Measurements from ENCODE around the gene KCNQ5.

Gene KCNQ5

DNA sequence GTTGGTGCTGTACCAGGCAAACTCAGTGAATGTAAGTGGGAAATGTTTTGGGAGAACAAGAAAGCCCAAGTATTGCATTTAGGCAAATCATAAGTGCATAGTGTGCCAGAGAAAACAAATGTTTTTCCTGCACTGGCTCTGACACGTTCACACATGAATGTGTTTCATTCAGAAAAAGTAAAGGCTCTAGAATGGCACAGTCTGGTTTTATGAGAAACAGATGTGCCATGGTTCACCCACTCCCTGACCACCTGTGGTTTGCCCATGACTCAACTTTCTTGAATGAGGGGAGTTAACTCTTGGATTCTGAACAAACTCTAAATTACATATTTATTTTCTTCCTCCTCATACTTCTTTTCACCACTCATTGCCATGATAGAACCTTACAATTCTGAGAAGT, 126.9 kb downstream of the KCNQ5 start:
- no peak for DNase-seq

DNA sequence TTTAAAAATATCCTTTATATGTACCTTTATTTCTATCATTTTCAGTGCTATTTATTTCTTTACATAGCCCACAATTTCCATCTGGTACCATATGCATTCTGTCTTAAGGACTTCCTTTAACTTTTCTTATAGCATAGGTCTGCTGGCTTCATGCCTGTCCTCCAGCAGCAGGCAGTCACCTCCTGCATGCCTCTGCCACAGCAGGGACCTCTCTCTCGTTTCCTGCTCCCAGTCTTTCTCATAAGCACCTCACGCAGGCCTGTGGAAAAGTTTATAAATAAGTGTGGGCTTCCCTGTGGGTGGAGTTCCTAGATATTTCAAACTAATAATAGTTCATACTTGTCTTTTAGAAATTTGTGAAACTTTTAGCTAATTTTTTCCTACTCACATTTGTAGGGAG, 133.9 kb downstream of the KCNQ5 start:
- no peak for DNase-seq

DNA sequence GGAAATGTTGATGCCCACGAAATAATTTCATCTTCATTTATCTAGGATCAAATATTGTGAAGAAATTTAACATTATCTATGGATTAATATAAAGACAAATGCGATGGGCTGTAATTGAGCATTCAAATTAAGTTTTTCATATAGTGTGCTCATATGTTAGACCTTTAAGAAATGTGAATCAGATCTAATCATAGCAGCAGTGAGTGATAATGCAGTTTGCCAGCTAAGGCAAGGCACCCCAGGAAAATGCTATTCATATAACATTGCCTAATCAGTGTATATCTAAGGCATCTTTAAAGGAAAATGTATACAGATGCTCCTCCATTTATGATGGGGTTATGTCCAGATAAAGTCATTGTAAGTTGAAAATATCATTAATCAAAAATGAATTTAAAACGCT, 135.2 kb downstream of the KCNQ5 start:
- DNase-seq: no peak

DNA sequence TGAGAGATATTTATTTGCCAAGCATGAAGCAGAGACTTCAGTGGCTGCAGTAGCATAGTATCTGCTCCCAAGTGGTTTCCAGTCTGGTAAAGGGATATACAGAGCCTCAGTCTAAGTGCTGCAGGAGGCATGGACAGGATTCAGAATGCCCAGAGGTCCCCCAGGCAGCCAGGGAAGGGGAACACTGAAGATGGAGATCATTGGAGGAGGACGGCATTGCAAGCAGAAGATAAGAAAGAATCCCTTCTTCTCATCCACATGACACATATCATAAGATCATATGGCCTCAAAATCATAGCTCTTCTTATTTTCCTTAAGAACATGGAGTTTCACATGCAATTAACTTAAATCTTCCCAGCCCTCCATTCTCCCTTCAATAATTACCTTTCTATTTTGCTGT, 136.1 kb downstream of the KCNQ5 start:
- no peak for DNase-seq

DNA sequence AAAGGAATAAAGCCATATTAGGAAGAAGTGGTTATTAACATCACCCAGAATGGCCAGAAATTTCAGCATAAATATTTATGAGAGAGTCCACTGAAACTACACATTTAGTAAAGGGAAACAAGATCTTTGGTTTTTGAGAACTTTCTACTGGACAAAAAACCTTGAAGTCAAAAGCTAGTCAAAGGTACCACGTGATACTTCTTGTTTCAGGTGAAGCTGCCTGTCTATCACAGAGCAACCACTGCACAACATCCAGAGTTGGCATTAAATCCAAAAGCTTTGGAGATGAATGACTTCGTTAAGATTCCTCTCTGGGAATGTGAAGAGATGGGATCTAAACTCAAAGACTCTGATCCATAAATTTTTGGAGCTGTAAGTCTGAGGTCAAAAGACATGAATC, 137.0 kb downstream of the KCNQ5 start:
- DNase-seq: no peak

DNA sequence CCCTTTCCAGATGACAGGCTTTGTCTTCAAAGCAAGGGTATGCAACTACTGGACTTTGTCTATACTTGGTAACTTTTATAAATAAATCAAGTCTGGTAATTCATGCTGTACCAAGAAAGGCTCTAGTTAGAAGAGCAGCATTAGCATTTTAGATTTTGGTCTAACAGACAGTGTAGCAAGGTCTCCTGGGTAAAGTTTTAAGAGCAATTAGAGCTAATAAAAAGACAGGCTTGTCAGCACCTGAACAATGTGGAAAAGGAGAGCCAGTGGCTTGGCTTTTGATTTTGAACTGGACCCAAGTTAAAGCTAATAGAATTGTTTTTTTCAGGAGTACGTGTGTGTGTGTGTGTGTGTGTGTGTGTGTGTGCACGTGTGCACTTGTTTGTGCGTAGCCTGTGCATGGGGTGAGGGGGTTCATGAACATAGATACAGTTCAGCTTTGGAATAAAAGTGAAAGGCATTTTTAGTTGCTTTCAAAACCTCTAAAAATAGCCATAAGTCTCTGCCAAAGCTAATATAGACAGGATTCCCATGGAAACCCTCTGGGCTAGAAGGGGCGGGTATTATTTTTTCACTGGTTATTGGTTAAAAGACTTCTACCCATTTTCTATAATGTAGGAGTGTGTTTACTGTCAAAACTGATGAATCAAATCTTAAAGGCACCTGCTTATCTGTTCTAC, 138.4 kb downstream of the KCNQ5 start:
- no peak for DNase-seq

DNA sequence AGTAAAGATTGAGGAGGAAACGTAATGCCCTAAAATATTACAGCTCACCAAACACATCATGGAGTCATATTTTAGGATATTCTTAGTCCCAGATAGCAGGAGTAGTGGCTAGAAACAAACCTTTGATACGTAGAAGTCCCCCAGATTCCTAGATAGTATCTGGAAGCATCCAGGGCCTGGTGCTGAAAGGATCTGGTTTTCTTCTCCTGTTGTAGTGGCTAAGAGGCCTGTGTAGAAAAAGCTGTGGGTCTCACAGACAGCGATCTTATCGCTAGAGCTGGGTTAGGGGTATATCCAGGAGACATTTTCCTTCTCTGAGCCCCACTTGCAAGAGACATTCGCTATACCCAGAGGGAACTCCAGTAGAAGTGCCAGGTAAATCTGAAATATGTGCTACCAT, 139.9 kb downstream of the KCNQ5 start:
- DNase-seq: no peak

DNA sequence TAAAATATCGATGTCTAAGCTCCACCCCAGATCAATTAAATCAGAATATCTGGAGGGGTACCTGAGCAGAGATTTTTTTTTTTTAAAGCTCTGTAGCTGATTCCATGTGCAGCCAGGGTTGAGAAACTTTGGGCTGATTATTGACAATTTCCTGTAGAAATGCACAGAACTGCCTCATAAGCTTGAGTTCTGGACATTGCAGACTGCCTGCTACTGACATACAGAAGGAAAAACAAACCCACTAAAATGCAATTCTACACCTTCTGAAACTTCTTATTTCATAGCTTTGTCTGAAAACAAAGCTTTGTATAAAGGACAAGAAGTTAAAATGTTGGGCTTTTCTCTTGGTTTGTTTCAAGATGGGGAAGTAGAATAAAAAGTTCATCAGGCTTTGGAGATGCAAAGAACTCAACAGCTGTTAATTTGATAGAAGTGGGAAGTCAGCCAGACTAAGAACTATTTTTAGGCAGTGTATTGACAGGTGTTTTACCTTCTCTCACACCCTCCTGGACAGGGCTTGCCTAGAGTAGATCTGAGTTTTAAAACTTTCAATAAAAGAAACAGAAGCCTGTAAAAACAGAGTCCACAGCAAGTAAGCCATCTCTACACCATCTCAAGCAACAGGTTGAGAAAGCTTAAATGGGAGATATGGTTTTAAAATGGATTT, 147.7 kb downstream of the KCNQ5 start:
- no peak for DNase-seq

DNA sequence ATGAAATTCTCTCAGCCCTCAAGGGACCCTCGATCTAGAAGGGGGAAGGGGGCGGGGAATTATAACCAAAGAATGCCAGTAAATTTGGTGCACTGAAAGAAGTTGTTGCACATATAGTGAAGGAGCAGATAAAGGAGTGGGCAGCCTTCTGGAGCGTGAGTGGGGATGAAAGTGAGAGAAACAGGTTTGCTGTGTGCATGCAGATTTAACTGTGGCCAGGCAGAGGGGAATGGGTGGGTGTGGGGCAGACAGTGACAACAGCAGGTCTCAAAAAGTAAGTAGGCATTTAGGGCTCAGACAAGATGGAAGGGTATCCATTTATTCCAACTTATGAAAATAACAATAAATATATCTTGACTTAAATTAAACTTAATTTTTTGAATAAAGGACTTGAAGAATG, 149.1 kb downstream of the KCNQ5 start:
- DNase-seq: no peak

DNA sequence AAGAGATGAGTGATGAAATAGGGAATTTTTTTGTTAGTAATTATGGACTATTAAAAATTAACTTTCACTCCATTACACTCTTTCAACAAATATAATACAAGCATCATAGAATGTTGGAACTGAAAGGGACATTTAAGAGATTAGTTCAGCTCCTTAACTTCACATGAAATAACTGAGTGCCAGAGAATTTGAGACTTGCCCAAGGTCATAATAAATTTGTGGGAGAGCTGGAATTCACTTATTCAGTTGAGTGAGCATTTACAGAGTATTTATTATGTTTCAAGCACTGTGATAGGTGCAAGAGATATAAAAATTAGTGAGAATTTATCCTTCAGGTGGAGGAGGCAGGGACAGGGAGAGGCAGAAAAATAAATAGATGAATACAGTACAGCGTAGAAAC, 154.6 kb downstream of the KCNQ5 start:
- no peak for DNase-seq

DNA sequence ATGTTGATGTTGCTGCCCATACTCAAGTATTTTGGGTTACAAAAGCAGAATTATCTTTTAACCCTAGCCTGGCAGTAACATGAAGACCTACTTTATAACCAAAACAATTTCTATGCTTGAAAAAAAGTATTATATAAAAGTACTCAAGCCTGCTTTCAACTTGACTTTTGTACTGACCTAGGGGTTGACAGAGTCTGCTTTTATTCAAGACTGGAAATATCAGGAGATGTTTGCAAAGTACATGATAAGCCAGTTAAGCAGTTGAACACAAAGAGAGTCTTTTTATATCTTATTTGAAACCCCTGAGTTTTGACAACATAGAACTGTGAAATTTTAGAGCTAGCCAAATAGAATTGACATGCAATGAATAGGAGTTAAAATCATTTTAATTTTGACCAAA, 159.8 kb downstream of the KCNQ5 start:
- DNase-seq: no peak

DNA sequence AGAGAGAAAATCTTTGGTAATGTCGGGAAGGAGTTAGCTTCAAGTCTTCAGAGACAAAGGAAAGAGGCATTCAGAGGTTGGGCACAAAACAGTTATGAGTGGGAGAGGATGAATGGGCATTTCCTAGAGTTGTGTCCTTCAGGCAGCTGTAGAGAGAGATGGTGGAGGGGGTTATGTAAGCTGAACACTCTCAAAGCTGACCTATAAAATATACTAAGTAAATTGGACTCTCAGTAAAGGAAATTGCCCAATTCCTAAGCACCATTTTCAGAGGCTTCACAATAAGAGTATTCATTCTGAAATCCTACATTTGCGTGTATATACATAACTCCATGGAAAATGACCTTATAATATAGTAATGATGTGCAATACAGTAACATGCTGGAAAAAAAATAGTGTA, 161.2 kb downstream of the KCNQ5 start:
- DNase-seq: no peak

DNA sequence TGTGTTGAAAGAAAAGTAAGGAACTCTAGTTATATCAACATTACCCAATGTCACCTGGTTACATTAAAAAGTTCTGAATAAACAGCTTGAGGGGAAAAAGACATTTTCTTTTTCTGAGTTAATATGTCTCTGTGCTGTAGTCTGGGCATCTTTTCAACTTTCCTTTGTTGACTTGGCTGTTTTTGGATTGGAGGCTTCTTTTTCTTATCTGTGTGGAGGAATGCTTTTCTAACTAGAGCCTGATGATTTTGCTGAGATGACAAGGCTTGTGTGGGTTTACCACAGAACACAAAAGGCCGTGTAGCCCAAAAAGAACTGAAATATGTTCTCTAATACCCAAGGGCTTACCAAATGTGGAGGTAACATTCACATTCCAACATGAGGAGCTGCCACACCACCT, 161.8 kb downstream of the KCNQ5 start:
- no peak for DNase-seq

DNA sequence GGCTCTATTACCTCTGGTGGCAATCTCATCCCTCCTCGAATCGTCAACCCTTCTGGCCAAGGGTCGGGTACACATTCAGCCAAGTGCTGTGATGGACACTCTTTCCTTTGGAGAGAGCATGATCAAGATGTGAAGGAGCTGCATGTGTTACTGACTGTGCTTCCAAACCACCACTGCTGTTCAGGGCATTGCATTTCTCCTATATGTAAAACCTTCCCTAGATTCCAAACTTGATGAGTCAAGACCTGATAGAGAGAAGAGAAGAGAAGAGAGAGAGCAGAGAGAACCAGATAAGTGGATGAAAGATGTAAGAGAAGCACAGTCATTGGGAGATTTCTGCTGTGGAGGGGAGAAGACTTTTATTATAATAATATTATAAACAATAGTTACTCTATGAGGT, 162.2 kb downstream of the KCNQ5 start:
- DNase-seq: no peak

DNA sequence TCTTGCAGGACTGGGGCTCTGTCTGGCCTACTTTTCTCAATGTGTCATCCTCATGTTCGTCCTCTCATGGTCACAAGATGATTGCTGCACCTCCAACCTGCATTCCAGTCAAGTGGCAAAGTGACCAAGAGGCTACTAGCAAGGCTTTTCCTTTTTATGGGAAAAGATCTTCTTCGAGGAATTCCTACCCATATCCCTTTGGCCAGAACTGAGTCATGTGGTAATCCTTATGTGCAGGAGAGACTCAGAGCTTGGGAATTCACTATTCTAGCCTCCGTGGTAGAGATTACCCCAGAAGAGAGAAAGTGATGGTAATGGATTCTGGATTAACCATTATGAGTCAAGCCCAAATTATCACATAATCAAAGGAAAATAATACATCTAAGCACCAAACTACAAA, 162.7 kb downstream of the KCNQ5 start:
- no peak for DNase-seq

DNA sequence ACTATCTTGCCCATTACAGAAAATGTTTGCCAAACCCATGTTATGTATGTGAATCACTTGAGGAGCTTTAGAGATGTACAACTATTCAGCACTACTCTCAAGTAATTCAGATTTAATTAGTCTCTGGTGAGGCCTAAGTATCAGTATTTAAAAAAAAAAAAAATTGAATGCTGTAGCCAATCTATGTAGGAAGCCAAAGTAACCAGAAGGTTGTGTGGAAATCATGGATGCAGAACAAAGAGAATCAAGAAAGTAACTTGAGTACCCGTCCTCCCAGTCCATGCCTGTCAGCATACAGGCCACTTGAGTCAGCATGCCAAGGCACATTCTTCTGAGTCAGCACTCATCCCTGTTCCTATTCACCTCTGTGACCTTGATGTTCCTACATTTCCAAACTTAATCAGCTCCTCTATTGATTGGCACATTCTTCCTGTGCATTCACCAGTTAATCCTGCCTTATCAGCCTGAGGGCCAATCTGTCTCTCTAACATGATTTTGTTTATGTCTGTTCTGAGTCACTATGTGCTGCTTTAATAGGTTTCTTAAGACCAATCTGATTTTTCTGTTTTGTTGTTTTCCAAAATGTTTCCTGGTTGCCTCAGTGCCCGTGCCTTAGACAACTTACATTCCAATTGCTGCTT, 165.6 kb downstream of the KCNQ5 start:
- DNase-seq: no peak

DNA sequence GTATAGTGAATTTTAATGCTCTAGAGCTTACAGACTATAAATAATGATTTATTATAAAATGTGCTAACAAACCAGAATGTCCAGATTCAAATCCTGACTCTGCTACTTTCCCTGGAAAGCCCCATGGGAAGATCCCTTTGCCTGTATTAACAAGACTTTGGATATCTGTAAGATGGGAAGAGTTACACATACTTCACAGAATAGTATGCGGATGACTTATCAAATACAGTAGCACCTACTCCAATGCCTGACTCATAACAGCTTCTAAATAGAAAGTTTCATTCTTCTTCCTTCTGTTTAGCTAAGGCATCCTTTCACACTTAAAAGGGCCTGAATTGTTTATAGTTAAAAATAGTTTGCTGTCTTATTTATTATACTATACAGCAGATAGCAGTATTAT, 166.3 kb downstream of the KCNQ5 start:
- DNase-seq: no peak

DNA sequence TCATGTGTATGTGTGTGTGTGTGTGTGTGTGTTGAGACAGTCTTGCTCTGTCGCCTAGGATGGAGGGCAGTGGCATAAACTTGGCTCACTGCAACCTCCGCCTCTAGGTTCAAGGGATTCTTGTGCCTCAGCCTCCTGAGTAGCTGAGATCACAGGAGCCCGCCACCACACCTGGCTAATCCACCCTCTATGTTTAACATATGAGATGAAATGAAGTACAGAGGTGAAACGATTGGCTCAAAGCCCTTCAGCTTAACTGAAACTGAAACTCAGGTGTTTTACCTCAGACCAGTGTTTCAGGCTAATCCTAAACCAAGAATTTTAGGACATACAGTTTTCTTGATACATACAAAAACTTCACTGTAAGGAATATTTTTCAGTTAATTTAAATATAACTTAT, 167.3 kb downstream of the KCNQ5 start:
- no peak for DNase-seq

DNA sequence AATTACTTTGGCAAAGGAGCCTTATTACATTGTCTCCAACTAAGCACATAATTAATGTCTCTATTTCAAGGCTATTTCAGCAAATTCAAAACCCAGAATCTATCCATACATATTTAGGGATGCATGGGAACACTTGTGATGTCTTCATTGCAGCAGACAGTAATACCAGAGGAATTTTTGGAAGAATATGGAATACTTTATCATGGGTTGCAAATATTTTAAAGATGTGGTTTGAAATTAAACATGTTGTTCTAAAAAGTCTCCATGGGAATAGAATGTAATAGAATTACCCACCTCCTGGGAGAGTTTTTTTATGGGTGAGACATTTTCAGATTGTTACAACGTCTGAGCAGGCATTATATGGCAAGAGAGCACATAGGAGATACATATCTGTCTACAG, 170.8 kb downstream of the KCNQ5 start:
- DNase-seq: no peak

DNA sequence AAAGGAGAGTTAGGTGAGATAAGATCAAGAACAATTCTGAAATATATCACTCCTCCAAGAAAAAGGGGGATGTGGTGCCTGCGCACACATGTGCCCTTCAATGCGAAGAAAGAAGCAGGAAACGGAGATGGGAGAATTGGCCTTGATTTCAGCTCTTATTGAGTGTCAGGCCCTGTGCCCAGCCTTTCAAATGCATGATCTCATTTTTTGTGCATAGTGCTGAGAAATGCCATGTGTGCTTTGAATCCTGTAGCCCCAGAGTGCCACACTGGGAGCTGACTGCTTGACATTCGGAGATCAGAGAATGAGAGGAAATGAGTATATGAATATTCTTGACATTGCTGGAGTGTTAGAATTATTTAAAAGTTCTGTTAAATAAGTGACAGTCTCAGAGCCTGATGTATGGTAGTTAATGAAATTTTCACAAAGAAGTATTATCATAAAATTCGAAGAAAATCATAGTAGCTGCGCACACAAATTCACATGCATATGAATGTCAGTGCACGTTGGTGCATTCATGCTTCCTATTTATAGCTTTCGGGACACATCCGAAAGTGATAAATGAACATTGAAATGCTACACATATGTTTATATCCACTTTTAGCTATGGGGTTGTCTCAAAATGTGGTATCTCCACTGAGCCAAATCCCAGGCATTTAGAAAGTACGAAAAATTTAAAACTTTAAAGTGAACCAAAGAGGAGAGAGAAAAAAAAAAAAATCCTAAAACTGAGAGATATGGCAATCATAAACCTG, 172.0 kb downstream of the KCNQ5 start:
- DNase-seq: no peak

DNA sequence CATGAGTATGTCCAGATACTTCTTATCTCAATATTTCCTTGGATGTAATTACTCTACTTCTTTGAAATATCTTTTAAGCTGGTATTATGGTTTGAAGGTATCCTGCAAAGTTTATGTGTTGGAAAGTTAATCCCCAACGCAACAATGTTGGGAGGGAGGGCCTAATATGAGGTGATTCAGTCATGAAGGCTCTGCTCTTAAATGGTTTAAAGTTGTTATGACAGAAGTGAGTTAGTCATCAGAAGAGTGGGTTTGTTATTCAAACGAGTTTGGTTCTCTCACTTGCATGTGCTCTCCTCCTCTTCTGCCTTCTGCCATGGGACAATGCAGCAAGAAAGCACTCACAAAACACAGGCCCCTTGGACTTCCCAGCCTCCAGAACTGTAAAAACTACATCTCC, 176.3 kb downstream of the KCNQ5 start:
- DNase-seq: no peak

DNA sequence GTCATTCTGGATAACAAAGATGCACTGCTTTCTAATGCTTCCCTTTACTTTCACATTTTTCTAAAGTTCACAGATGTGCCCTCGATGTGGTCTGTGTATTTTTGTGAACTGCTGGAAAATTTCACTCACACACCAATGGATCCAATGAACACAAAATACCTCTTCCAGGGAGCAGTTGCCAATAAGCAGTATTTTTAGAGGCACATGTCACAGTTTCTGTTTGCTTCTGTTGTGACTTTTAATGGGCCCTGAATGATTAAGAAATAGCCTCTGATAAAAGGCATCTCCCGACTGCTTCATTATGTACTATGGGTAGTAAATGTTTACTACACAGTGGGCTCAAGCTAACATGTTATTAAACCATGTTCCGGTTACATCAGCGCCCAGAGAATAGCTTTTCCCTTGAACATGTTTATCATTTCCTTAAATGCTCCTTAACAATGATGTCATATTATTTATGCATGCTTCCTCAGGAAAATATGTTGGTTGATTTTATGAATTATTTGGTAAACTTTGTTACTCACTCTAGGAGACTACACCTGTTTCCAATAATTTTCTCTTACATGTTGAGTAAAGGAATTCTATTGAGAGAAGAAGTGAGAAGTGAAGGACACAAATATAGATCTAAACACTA, 188.0 kb downstream of the KCNQ5 start:
- DNase-seq: no peak

DNA sequence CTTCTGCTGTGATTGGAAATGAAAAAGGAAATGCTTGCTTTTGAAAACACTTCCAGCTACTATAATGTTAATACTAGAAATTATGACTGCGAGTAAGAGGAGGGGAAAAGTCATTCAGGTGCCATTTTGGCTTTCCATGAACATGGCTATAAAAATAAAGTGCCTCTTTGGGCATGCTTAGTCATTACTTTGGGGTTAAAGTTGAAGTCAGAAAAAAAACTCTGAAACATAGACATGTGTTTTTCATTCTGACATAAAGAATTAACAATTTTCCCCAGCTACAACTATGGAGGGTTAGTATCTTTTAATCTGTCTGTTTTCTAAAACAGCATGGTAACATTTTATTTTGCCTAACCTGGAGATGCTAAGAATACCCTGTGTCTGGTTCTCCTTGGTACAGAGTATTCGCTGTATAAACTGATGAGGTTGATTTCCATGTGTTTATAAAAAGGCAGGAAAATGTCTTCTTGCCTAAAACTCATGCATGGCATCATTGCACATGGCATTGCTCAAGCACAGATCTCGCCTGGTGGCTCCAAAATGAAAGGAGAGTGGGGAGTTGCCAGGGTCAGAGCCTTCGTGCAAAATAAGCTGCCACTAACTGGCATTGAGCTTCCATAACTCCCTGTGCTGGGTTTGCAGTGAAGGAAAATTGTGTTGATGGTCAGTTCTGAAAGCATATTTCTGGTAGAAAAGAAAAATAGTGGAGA, 188.9 kb downstream of the KCNQ5 start:
- DNase-seq: no peak

All from effector CD4-positive, alpha-beta T cell (primary cell).